Esophagus (tissue), 2 donors: ENCODE results near the gene RBM12. TPM values are rescaled to one million over a fixed set of nuclear protein-coding genes. Genes with fewer than 3 reads are reported as not detected.

ENCODE experiments used
- H3K27ac ChIP-seq, 2 donors: one replicate each; pipeline ENCODE4 v1.5.1; 2013; ENCODE audit warnings: low read depth in 2 of 2, mild to moderate bottlenecking in 2 of 2, inconsistent platforms in 1 of 2, low read length in 1 of 2, moderate library complexity in 1 of 2
- H3K27me3 ChIP-seq, 2 donors: one replicate each; pipeline ENCODE4 v1.6.1; 2013; ENCODE audit warnings: low read length in 2 of 2, control low read depth in 1 of 2, mild to moderate bottlenecking in 1 of 2; ENCODE audit not compliant: insufficient read depth in 2 of 2, control insufficient read depth in 1 of 2
- H3K36me3 ChIP-seq, 2 donors: one replicate each; pipeline ENCODE4 v1.6.1; 2013; ENCODE audit warnings: low read length in 1 of 2; ENCODE audit not compliant: control insufficient read depth in 2 of 2, insufficient read depth in 2 of 2
- H3K4me1 ChIP-seq, 2 donors: one replicate each; pipeline ENCODE4 v1.6.1; 2013; ENCODE audit warnings: low read length in 1 of 2; ENCODE audit not compliant: control insufficient read depth in 2 of 2, insufficient read depth in 2 of 2
- H3K4me3 ChIP-seq, 2 donors: one replicate each; pipeline ENCODE4 v1.5.1; 2013; ENCODE audit warnings: low read length in 2 of 2, mild to moderate bottlenecking in 2 of 2, low read depth in 1 of 2, moderate library complexity in 1 of 2
- H3K9me3 ChIP-seq, 2 donors: one replicate each; pipeline ENCODE4 v1.6.1; 2013; ENCODE audit warnings: mild to moderate bottlenecking in 2 of 2, low read depth in 1 of 2, low read length in 1 of 2, moderate library complexity in 1 of 2; ENCODE audit not compliant: control insufficient read depth in 2 of 2, insufficient read depth in 1 of 2
- WGBS, 2 donors: extraction: QIAGEN DNeasy Blood & Tissue Kit; methylation state at CpG; one replicate each; pipeline ENCODE4 v1.1.7; 2013; 5-methylcytosine and 5-hydroxymethylcytosine counted together
- polyA plus RNA-seq, 2 donors: library from polyadenylated mRNA; stranded (reverse); fragments of 200-250 nt; gene quantifications; one replicate each; pipeline ENCODE4 v1.2.3, GENCODE V29; 2013
- donor health status: healthy with polysubstance abuse.
- donor health status: Bipolar disorder and iron deficiency.

Gene RBM12
- polyA plus RNA-seq, 2 donors, result 9.4 to 15.3 TPM

GRCh38 chr20:35660122-35660937 lies 4.4 kb downstream of the RBM12 start:
- no peaks in the 10 kb centered on the region for H3K36me3 ChIP-seq
- no peaks in the 10 kb centered on the region for H3K9me3 ChIP-seq
- H3K4me3 ChIP-seq, result no peak overlapping the region
- no peaks in the 10 kb centered on the region for H3K4me1 ChIP-seq
- H3K27me3 ChIP-seq, result no peaks in the 10 kb centered on the region
- WGBS, 2 donors, result 91 to 92% methylated on average over 10 of the region's 10 CpGs
- H3K27ac ChIP-seq, result no peak overlapping the region

GRCh38 chr20:35657271-35657670 lies 7.4 kb downstream of the RBM12 start:
- H3K9me3 ChIP-seq, result no peaks in the 10 kb centered on the region
- no peak overlapping the region for H3K27ac ChIP-seq
- H3K4me3 ChIP-seq, result no peak overlapping the region
- peaks cover 3 to 17% of the 10 kb centered on the region in 2 donors for H3K36me3 ChIP-seq
- no peaks in the 10 kb centered on the region for H3K27me3 ChIP-seq
- no peaks in the 10 kb centered on the region for H3K4me1 ChIP-seq
- WGBS, 2 donors, result 18 to 28% methylated on average over 1 of the region's 1 CpG

GRCh38 chr20:35654415-35654814 lies 10.3 kb downstream of the RBM12 start:
- Histone ChIP-seq H3K27ac (no peak overlapping the region), H3K9me3 (no peaks in the 10 kb centered on the region), H3K27me3 (no peaks in the 10 kb centered on the region), H3K4me1 (no peaks in the 10 kb centered on the region), H3K4me3 (no peak overlapping the region), H3K36me3 (peaks cover 3 to 17% of the 10 kb centered on the region in 2 donors)
- 95 to 97% methylated on average over 9 of the region's 9 CpGs for WGBS, 2 donors

DNA sequence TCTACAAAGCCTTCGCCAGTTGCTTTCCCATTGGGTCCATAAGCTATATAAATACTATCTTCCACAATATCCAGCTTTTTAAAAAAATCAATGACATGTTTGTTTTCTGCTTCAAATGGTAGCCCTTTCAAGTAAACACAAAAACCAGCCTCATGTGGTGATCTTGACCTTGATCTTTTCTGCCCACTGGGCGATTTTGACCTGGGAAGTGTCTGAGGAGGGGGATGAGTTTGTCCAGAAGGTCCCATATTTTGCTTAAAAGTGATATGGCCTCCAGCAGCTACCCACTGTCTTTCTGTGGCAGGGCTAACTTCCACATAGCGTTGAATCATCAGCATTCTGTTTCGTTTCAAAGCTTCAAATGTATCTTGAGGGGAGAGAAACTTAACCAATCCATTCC lies 10.8 kb downstream of the RBM12 start:
- Histone ChIP-seq H3K36me3 (peaks cover 3 to 17% of the 10 kb centered on the region in 2 donors), H3K4me3 (no peak overlapping the region), H3K4me1 (no peaks in the 10 kb centered on the region), H3K27me3 (no peaks in the 10 kb centered on the region), H3K27ac (no peak overlapping the region), H3K9me3 (no peaks in the 10 kb centered on the region)
- WGBS, 2 donors, result 91% methylated on average over 4 of the region's 4 CpGs

GRCh38 chr20:35653430-35653734 lies 11.3 kb downstream of the RBM12 start:
- H3K4me3 ChIP-seq, result no peak overlapping the region
- H3K9me3 ChIP-seq, result no peaks in the 10 kb centered on the region
- H3K4me1 ChIP-seq, result no peaks in the 10 kb centered on the region
- H3K27me3 ChIP-seq, result no peaks in the 10 kb centered on the region
- no peak overlapping the region for H3K27ac ChIP-seq
- H3K36me3 ChIP-seq, result peaks cover 3 to 17% of the 10 kb centered on the region in 2 donors
- 98 to 99% methylated on average over 3 of the region's 3 CpGs for WGBS, 2 donors

GRCh38 chr20:35652641-35653429 lies 11.9 kb downstream of the RBM12 start:
- H3K4me1 ChIP-seq, result no peaks in the 10 kb centered on the region
- H3K27ac ChIP-seq, result no peak overlapping the region
- 97 to 98% methylated on average over 13 of the region's 13 CpGs for WGBS, 2 donors

GRCh38 chr20:35651958-35652357 lies 12.7 kb downstream of the RBM12 start:
- Histone ChIP-seq H3K4me1 (no peaks in the 10 kb centered on the region), H3K9me3 (no peaks in the 10 kb centered on the region), H3K36me3 (peaks cover 3 to 17% of the 10 kb centered on the region in 2 donors), H3K27ac (no peak overlapping the region), H3K4me3 (no peak overlapping the region), H3K27me3 (no peaks in the 10 kb centered on the region)

More at GRCh38 chr20:35652641-35653429, 11.9 kb downstream of the RBM12 start:
- peaks cover 3 to 17% of the 10 kb centered on the region in 2 donors for H3K36me3 ChIP-seq
- no peak overlapping the region for H3K4me3 ChIP-seq
- no peaks in the 10 kb centered on the region for H3K27me3 ChIP-seq
- H3K9me3 ChIP-seq, result no peaks in the 10 kb centered on the region

DNA sequence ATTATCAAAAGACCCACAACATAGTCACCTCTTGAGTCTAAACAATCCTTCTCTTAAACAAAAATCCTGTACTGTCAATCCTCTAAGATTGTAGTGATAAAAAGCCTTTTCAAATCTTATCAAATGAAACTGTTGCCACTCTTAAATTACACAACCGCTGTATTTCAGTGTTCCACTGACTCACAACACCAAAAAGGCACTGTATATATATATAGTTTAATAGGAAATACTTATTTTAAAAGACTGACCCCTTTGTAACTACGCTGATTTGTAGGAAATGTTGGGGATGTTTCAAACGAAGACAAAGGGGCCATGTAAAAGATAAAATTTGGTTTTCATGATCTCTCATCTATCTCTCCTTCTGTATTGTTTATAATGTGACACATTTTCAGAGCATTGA lies 14.1 kb downstream of the RBM12 start:
- Histone ChIP-seq H3K4me1 (no peaks in the 10 kb centered on the region), H3K27me3 (no peaks in the 10 kb centered on the region)

GRCh38 chr20:35648836-35649235 lies 15.9 kb downstream of the RBM12 start:
- peaks cover 0 to 6% of the 10 kb centered on the region in 2 donors for H3K36me3 ChIP-seq
- H3K9me3 ChIP-seq, result no peaks in the 10 kb centered on the region
- no peaks in the 10 kb centered on the region for H3K4me1 ChIP-seq
- no peaks in the 10 kb centered on the region for H3K27me3 ChIP-seq
- H3K27ac ChIP-seq, result no peak overlapping the region
- H3K4me3 ChIP-seq, result no peak overlapping the region

More for the DNA sequence above, 14.1 kb downstream of the RBM12 start:
- no peak overlapping the region for H3K4me3 ChIP-seq
- H3K27ac ChIP-seq, result no peak overlapping the region
- peaks cover 3 to 17% of the 10 kb centered on the region in 2 donors for H3K36me3 ChIP-seq
- 76 to 78% methylated on average over 3 of the region's 3 CpGs for WGBS, 2 donors
- no peaks in the 10 kb centered on the region for H3K9me3 ChIP-seq
